MM.1S (cell line): ENCODE data around the gene CFAP46.
A peak's percentile ranks its signal among the peaks of the same experiment; 100 is the strongest.
"Not testable (repeated sequence)": the region's sequence is repeated elsewhere in the genome, so short reads cannot be mapped to it uniquely, and the experiment has no call there.

Experiments used
- DNase-seq: peaks from one replicate; pipeline ENCODE4 v3.0.0-alpha.2; 2015
- H2AFZ ChIP-seq: fragments of 300-600 bp; sonication (generic); 2 replicates; pipeline ENCODE4 v1.6.0; 2016; ENCODE audit warnings: antibody characterized with exemption, low read length
- H3F3A ChIP-seq: fragments of 300-600 bp; sonication (generic); 2 replicates; pipeline ENCODE4 v1.6.1; 2016; ENCODE audit warnings: mild to moderate bottlenecking, antibody characterized with exemption, low read length, moderate library complexity, mixed read lengths; ENCODE audit not compliant: insufficient read depth
- H3K27ac ChIP-seq: fragments of 300-600 bp; sonication (generic); 2 replicates; pipeline ENCODE4 v1.5.1; 2016; ENCODE audit warnings: mild to moderate bottlenecking, low read length
- H3K27me3 ChIP-seq: fragments of 300-600 bp; sonication (generic); replicated peaks from 2 replicates; pipeline ENCODE4 v1.6.0; 2016; ENCODE audit warnings: low read length; ENCODE audit not compliant: insufficient read depth
- H3K36me3 ChIP-seq: fragments of 300-600 bp; sonication (generic); replicated peaks from 2 replicates; pipeline ENCODE4 v1.6.1; 2016; ENCODE audit warnings: mild to moderate bottlenecking, low read length, mixed read lengths; ENCODE audit not compliant: insufficient read depth
- H3K4me1 ChIP-seq: fragments of 300-600 bp; sonication (generic); 2 replicates; pipeline ENCODE4 v1.6.1; 2016; ENCODE audit warnings: low read length, mixed read lengths
- H3K4me2 ChIP-seq: fragments of 300-600 bp; sonication (generic); 2 replicates; pipeline ENCODE4 v1.6.0; 2016; ENCODE audit warnings: low read depth, low read length
- H3K4me3 ChIP-seq: fragments of 300-600 bp; sonication (generic); 2 replicates; pipeline ENCODE4 v1.5.1; 2016; ENCODE audit warnings: low read length, mixed read lengths
- H3K79me2 ChIP-seq: fragments of 300-600 bp; sonication (generic); 2 replicates; pipeline ENCODE4 v1.6.1; 2016; ENCODE audit warnings: mixed run types, low read length, mixed read lengths
- H3K9ac ChIP-seq: fragments of 300-600 bp; sonication (generic); 2 replicates; pipeline ENCODE4 v1.6.1; 2016; ENCODE audit warnings: low read length, mixed read lengths
- H3K9me2 ChIP-seq: fragments of 300-600 bp; sonication (generic); replicated peaks from 2 replicates; pipeline ENCODE4 v1.6.1; 2016; ENCODE audit warnings: mild to moderate bottlenecking, low read length, mixed read lengths; ENCODE audit not compliant: insufficient read depth
- H3K9me3 ChIP-seq: fragments of 300-600 bp; sonication (generic); replicated peaks from 2 replicates; pipeline ENCODE4 v1.6.1; 2016; ENCODE audit warnings: mild to moderate bottlenecking, low read length, mixed read lengths; ENCODE audit not compliant: insufficient read depth
- H4K20me1 ChIP-seq: fragments of 300-600 bp; sonication (generic); 2 replicates; pipeline ENCODE4 v1.6.1; 2016; ENCODE audit warnings: mild to moderate bottlenecking, low read length, moderate library complexity, mixed read lengths; ENCODE audit not compliant: insufficient read depth
- EZH2 ChIP-seq: fragments of 300-600 bp; sonication (generic); optimal IDR thresholded peaks from 2 replicates; pipeline ENCODE3; 2017; ENCODE audit warnings: low read depth, mild to moderate bottlenecking, antibody characterized with exemption, low read length, mixed read lengths
- EZH2phosphoT487 ChIP-seq: fragments of 300-600 bp; sonication (generic); IDR thresholded peaks from 2 replicates; pipeline ENCODE4 v1.6.1; 2018; ENCODE audit warnings: antibody characterized with exemption, low read length
- TF ChIP-seq, protein P1 (sequence below): fragments of 300-600 bp; sonication (generic); IDR thresholded peaks from 2 replicates; pipeline ENCODE4 v1.5.1; 2016; ENCODE audit warnings: antibody characterized with exemption, low read length, mixed read lengths

Gene CFAP46

DNA sequence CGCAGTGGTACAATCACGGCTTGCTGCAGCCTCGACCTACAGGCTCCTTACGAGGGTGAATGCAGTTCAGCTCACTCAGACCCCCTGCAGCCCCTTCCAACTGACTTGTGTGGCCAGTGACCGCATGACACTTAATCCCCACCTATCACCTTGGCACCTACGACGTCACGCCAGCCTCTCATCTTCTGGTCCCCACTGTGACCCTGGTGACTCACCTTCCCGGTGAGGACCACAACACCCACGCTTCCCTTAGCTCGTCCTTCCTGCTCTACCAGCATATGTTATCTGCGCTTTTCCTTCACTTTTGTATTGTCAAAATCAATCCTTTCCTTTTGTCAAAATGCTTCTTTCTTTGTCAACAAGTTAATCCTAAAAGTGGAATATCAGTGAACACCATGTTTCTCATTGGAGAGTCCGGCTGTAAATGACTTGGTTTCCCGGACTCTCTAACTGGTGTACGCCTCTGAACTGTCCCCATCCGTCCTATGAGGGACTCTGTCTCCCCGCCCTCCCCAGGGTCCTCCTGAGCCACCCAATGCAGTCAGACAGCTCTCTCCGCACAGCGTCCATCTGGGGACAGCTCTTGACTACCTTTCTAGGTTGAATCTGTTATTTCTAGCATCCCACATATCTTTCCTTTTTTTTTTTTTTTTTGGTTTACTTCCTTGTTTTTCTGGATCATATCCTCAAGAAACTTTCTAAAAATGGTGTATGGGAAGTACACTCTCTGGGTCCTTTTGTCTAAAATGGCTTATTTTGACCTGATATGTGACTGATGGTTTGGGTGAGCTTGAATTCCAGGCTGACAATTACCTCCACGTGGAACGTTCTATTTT is 37.3 kb downstream of the CFAP46 start:
- Histone ChIP-seq H3F3A (no peaks in the 10 kb centered on the region), H3K4me3 (no peak overlapping the region), H3K4me2 (no peak overlapping the region), H3K27me3 (peaks cover 29% of the 10 kb centered on the region), H3K9me2 (no peaks in the 10 kb centered on the region), H3K79me2 (no peaks in the 10 kb centered on the region), H3K36me3 (no peaks in the 10 kb centered on the region), H3K9ac (no peak overlapping the region), H2AFZ (no peak overlapping the region), H3K4me1 (no peaks in the 10 kb centered on the region), H4K20me1 (no peaks in the 10 kb centered on the region), H3K9me3 (no peaks in the 10 kb centered on the region), H3K27ac (no peak overlapping the region)
- no peak for DNase-seq
- TF ChIP-seq, protein P1, sequence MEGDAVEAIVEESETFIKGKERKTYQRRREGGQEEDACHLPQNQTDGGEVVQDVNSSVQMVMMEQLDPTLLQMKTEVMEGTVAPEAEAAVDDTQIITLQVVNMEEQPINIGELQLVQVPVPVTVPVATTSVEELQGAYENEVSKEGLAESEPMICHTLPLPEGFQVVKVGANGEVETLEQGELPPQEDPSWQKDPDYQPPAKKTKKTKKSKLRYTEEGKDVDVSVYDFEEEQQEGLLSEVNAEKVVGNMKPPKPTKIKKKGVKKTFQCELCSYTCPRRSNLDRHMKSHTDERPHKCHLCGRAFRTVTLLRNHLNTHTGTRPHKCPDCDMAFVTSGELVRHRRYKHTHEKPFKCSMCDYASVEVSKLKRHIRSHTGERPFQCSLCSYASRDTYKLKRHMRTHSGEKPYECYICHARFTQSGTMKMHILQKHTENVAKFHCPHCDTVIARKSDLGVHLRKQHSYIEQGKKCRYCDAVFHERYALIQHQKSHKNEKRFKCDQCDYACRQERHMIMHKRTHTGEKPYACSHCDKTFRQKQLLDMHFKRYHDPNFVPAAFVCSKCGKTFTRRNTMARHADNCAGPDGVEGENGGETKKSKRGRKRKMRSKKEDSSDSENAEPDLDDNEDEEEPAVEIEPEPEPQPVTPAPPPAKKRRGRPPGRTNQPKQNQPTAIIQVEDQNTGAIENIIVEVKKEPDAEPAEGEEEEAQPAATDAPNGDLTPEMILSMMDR: no peak
- TF ChIP-seq EZH2 (no peak), EZH2phosphoT487 (no peak)

DNA sequence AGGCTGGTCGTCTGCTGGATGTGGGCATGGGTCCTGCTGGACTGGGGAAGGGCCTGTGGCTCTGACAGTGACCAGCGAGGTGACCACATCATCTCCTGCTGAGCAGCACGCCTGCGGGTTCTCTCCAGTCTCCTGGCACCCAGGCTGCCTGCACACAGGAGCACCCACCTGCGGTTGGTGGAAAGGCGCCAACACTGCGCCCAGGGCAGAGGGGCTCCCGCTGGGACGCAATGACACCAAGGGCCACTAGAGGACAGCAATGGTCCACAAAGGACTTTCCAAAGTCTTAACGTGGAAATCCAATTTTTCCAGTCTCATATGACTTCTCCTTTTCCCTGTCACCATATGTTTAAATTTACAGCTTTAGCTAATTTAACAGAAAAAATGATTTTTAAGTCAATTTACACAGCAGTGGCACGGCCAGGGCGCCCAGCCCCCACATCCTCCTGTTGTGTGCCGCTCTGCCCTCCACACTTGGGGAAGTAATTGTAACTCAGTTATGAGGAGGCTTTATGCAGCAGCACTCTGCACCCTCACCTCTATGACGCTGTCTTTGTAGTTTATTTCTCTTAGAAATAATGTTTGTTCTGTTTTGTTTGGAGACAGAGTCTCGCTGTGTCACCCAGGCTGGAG is 38.1 kb downstream of the CFAP46 start:
- DNase-seq: peak; percentile 9
- TF ChIP-seq, protein P1: peak; percentile 56
- TF ChIP-seq EZH2: no peak
- no peak for TF ChIP-seq EZH2phosphoT487

DNA sequence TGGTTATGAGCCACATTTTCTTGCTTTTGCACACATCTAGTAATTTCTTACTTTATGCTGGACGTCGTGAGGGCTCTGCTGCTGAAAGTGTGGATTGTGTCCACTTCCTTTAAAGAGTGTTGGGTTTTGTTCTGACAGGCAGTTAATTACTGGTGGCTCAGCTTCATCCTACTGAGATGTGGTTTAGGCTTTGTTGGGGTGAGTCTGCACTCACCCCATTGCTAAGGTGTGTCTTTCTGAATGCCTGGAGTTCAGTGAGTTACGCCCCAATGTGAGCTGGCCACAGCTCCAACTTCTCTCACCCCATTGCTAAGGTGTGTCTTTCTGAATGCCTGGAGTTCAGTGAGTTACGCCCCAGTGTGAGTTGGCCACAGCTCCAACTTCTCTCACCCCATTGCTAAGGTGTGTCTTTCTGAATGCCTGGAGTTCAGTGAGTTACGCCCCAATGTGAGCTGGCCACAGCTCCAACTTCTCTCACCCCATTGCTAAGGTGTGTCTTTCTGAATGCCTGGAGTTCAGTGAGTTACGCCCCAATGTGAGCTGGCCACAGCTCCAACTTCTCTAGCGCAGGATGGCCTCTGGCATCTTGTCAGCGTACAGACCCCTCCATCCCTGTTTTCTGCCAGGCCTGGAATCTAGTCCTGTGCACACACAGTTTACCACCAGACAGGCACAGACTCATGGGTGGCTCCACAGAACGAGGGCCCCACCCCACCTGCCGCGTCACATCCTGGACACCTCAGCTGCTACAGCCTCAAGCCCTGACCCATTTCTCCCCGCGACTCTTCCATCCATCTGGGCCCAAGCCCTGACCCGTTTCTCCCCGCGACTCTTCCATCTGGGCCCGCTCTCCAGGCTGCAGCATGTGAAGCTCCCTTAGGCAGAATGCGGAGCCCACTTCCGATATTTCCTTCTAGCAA is 39.5 kb downstream of the CFAP46 start:
- not testable (repeated sequence) for H3K27ac ChIP-seq, H3K4me3 ChIP-seq, H3K4me1 ChIP-seq, H2AFZ ChIP-seq, H3K4me2 ChIP-seq, H4K20me1 ChIP-seq, H3F3A ChIP-seq, H3K9me2 ChIP-seq, DNase-seq, H3K36me3 ChIP-seq, H3K9ac ChIP-seq, H3K9me3 ChIP-seq, H3K79me2 ChIP-seq
- H3K27me3 ChIP-seq: peaks cover 30% of the 10 kb centered on the region

More for the DNA sequence above, 38.1 kb downstream of the CFAP46 start:
- Histone ChIP-seq H3K27ac (no peak overlapping the region), H3K9me3 (no peaks in the 10 kb centered on the region), H3K4me2 (no peak overlapping the region), H4K20me1 (no peaks in the 10 kb centered on the region), H3K79me2 (no peaks in the 10 kb centered on the region), H3K4me3 (no peak overlapping the region), H3K27me3 (peaks cover 30% of the 10 kb centered on the region), H2AFZ (no peak overlapping the region), H3K9ac (no peak overlapping the region), H3K9me2 (no peaks in the 10 kb centered on the region), H3F3A (no peaks in the 10 kb centered on the region), H3K4me1 (no peaks in the 10 kb centered on the region), H3K36me3 (no peaks in the 10 kb centered on the region)
